ENCODE results near the gene SMIM14.
"Not testable (repeated sequence)": the region's sequence is repeated elsewhere in the genome, so short reads cannot be mapped to it uniquely, and the experiment has no call there.

DNA sequence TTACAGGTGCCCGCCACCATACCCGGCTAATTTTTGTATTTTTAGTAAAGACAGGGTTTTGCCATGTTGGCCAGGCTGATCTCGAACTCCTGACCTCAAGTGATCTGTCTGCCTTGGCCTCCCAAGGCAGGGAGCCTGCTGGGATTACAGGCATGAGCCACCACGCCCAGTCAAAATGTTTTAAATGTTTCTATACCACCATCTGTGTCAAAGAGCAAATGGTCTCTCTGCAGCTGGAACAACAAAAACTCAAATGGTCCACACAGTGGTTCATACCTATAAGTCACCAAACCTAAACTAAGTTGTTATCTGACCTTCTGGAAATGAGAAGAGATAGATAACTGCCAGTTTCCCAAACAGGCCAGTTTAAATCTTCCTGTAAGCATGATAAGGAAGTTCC, 12.9 kb upstream of the SMIM14 start:
- not testable (repeated sequence) for TF ChIP-seq ZNF274 (IDR thresholded peaks at IDR 0.05; ENCODE audit: low read depth, low read length); SUZ12 (IDR thresholded peaks at IDR 0.05; ENCODE audit: extremely low read depth, insufficient read depth, insufficient read length); YY1 (IDR thresholded peaks at IDR 0.05; ENCODE audit: insufficient read depth, insufficient read length)
